ENCODE data around the gene DNAI2.

DNAI2 gene

DNA sequence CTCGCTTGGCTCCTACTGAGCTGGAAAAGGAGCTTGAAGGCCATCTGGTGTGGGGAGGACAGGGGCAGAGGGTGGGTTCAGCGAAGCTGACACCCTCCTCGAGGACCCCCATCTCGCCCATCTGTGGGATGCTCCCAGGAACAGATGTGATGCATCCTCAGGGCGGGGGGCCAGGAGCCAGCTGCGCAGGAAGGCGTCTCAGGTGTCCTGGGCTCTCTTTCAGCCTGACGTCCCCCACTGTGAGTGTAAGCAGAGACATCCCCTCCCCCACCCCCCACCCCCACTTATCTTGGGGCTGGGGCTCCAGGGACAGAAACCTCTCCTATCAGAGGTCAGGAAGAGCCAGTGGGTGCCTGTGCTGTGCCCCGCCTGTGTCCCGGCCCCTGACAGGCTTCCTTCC is 68.2 kb downstream of the DNAI2 start:
- no peak for DNase-seq

DNA sequence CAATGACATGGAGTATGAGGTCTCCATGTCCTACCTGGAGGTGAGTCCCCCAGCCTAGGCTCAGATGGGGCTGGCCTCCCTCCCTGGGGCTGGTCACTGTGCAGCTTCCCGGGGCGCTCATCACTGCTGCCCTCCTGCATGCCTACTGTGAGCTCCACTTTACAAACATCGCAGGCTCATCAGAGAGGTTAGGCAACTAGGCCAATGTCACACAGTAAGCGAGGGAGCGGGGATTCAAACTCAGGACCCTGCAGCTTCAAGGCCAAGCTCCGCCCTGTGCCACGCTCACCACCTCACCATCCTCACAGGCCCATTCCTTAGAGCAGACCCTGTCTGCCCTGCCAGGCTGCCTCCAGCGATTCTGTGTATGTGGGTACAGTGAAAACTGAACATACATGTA is 69.1 kb downstream of the DNAI2 start:
- no peak for DNase-seq

DNA sequence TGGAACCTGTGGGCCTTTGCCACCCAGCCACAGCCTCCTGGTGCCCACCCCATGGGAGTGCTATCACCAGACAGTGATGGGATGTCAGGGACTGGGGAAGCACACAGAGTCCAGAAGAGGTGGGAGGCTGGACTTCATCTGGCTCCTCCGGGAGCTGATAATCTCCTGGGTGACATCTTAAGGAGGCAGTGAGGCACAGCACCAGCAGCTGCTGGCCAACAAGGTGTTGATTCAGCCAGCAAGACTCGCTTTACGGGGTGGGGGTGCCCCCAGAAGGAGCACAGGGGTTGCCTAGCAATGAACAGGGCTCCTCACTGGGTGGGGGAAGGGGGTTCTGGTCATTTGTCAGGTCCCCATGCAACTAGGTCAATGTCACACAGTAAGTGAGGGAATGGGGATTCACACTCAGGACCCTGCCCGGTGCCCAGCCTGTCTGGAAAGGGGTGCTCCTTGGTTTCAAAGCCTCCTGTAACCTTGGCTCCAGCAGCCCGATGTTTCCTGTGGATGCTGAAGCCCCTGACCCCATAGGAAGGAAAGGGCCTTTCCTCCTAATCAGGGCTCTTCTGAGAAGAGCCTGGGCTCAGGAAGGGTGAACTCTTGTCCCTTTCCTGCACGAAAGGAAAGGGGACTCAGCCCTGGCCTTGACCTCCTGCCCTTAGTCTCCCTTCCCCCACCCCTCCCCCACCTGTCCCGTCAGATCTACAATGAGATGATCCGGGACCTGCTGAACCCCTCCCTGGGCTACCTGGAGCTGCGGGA is 69.7 kb downstream of the DNAI2 start:
- DNase-seq: no peak

DNA sequence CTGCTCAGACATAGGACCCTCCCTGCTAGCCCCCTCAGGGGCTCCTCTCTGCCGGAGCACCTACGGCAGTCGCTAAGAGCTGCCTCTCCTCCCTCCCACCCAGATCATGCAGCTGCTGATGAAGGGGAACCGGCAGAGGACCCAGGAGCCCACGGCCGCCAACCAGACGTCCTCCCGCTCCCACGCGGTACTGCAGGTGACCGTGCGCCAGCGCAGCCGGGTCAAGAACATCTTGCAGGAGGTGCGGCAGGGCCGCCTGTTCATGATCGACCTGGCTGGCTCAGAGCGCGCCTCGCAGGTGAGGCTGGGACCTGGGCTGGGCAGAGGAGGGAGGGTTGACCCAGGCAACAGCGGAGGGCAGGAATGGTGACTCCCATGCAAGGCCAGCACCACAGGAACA is 70.6 kb downstream of the DNAI2 start:
- no peak for DNase-seq

DNA sequence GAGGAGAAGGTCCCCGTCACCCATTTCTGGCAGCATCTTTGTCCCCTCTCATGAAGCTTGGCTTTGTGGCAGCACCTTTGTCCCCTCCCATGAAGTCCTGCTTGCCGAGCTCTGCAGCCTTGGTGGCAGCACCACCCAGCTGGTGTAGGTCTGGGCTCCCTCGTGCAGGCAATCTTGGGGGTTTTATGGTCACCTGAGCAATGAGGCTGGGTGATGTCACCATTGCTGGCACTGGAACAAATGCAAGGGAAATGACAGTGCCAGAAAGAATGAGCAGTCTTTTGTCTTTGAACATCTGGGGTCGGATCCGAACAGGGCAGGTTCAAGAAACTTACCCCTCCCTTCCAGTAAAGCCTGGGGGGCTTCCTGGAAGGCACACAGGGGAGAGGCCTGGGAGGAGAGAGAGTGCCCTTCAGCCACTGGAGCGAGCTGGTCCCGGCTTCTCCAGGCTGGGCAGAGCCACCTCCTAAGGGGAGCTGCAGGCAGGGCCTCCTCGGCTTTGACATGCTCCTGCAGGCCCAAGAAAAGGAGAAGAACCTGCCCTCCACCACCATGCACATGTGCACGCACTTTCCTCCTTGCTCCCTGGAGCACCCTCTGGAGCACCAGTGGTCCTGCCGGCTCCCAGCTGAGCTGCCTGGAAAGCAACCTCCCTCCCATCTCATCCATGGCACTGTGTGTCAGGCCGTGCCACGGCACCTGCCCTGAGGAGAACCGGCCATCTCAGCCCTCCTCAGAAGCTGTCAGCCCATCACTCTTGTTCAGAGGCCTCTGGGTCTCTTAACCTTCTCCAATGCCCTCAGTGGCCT is 71.6 kb downstream of the DNAI2 start:
- DNase-seq: no peak

DNA sequence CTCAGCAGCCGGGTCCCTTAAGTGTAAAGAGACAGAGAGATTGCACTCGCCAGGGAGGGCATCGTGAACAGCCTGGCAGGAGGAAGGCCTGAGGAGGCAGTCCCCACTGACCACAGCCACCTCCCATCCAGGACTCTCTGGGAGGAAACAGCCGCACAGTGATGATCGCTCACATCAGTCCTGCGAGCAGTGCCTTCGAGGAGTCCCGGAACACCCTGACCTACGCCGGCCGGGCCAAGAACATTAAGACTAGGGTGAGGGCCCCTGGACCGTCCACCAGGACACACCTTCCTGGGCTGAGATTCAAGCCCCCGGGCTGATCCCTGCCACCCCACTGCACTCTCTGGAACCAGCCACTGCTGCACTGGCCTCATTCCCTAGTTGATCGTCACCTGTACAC is 73.6 kb downstream of the DNAI2 start:
- no peak for DNase-seq

DNA sequence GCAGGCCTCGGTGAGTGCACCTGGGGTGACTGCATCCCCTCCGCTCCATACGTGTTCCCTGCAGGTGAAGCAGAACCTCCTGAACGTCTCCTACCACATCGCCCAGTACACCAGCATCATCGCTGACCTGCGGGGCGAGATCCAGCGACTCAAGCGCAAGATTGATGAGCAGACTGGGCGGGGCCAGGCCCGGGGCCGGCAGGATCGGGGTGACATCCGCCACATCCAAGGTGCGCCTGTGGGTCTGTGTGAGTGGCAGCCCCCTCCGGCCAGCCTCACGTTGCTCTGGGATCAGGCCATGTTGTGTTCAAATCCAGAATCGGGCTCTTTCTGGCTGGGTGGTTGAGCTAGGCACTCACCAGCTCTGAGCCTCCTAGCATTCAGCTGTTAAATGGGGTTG is 75.1 kb downstream of the DNAI2 start:
- no peak for DNase-seq

DNA sequence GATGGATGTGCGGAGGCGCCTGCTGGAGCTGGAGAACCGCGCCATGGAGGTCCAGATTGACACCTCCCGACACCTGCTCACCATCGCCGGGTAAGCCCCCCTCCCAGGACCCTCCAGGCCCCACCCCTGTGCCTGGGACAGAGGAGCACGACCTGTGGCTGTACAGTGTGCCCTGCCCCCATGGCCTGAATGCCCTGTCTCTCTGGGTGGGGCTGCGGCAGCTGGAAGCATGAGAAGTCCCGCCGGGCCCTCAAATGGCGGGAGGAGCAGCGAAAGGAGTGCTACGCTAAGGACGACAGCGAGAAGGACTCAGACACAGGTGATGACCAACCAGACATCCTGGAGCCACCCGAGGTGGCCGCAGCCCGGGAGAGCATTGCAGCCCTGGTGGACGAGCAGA is 76.5 kb downstream of the DNAI2 start:
- DNase-seq: no peak

DNA sequence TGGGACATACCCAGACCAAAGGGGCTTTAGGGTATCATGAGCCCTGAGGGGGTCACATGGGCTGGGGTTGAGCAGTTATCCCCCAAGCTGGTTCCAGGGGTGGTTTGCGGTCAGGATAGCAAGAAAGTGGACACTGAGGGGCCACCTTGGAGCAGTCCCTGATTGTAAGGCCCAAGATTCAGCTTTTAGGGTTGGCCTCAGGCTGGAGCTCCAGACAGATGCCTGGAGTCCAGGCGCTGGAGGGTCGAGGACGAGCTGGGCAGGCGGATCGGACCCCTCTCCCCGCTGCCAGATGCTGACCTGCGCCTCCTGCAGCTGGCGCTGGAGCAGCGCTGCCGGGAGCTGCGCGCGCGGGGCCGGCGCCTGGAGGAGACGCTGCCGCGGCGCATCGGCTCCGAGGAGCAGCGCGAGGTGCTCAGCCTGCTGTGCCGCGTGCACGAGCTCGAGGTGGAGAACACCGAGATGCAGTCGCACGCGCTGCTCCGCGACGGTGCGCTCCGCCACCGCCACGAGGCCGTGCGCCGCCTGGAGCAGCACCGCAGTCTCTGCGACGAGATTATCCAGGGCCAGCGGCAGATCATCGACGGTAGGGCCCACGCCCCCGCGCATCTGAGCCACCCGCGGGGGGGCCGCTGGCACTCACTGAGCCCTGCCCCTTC is 77.6 kb downstream of the DNAI2 start:
- no peak for DNase-seq

DNA sequence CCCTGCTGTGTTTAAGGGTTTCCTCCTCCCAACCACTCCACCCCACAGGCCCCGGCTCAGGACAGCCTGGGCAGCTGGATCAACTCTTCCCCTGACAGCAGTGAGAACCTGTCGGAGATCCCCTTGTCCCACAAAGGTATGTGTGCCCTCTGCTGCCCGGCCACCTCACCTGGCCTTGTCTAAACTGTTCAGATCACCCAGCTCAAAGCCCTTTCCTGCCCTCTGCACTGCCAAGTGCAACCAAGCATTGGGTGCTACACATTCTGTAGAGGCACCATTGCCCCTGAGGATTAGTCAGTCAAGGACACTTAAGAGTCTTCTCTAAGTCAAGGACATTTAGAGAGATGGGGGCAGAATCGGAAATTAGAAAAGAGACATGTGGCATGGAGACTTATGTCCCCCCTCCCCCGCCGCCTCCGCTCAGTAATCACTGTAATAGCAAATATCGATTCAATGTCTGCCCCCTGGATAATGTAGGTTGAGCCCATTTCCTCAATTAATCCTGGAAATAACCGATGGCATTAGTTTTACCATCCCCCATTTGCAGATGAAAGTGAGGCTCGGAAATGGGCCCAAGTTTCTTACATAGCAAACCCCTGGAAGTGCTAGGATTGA is 79.5 kb downstream of the DNAI2 start:
- DNase-seq: no peak

DNA sequence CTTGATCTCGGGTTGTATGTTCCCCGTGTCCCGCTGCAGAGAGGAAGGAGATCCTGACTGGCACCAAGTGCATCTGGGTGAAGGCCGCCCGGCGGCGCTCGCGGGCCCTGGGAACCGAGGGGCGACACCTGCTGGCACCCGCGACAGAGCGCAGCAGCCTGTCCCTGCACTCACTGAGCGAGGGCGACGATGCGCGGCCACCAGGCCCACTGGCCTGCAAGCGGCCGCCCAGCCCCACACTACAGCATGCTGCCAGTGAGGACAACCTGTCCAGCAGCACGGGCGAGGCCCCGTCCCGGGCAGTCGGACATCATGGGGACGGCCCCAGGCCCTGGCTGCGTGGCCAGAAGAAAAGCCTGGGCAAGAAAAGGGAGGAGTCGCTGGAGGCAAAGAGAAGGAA is 80.1 kb downstream of the DNAI2 start:
- no peak for DNase-seq

DNA sequence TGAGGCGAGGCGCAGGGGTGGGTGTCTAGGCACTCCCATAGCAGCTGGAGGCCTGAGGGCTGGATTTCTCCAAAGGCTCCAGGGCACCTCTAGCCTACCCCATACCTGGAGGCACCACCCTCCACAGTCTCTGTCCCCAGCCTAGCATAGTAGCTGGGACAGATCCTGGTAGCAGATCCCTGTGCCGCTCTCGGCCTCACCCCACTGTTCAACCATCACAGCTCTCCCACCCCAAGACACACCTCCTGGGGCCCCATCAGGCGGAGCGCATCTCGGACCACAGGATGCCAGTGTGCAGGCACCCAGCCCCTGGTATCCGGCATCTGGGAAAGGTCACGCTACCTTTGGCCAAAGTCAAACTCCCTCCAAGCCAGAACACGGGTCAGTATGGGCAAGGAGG is 80.5 kb downstream of the DNAI2 start:
- no peak for DNase-seq

DNA sequence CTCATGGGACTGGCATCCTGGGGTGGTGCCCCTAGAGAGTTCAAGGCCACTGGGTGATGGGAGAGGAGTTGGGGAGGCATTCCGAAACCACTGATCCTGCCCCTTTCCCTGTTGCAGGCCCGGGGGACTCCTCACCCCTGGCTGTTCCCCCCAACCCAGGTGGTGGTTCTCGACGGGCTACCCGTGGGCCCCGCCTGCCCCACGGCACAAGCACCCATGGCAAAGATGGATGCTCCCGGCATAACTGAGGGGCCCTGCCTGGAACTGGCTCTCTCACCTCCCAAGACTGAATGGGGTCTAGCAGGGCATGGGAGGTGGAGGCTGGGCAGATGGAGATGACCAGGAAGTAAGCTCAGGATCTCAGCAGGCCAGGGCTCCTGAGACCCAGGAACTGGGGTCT is 81.0 kb downstream of the DNAI2 start:
- DNase-seq: no peak

DNA sequence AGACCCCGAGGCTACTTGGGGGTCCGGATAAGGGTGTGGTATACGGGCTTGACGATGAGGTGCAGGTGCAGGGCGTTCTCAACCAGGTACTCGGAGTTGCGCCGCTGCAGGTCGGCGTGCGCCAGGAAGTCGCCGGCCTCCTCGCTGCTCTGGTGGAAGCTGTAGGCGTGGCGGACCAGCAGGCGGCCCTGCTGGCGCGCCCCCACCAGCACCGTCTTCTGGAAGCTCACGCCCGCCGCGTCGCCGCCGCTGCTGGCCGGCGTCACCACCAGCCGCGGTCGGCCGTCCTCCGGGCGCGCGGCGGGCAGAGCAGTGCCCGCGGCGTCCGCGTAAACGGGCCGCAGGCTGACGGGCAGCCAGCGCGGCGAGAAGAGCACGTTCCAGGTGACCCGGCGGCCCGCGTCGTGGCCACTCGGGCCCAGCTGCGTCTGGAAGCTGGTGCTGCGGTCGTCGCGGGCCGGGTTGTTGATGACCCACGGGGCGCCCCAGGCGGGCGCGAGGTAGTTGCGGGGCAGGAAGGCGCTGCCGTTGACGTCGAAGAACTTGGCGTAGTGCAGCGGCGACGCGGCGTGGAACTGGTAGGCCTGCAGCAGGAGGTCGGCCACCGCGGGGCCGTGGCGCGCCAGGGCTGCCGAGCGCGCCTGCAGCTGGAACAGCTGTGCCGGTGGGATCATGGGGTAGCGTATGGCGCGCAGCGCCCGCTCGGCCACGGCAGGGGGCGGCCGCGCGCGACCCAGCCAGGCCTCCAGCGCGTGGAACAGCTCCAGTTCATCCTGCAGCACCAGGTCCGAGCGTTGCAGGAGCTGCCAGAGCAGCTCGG is 82.8 kb downstream of the DNAI2 start:
- DNase-seq: no peak

DNA sequence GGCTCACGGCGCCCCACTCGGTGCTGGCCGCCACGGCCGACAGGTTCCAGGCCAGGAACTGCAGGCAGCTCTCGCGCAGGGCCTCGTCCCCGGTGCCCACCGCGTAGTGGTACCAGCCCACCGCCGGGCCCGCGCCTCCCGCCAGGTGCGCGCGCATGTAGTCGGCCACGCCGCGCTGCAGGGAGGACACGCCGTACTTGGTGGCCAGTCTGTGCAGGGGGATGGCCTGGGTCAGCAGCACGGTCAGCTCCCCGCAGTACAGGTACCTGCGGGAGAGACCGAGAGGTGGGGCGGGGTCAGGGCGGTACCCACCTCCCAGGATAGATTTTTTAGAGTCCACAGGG is 83.4 kb downstream of the DNAI2 start:
- no peak for DNase-seq

DNA sequence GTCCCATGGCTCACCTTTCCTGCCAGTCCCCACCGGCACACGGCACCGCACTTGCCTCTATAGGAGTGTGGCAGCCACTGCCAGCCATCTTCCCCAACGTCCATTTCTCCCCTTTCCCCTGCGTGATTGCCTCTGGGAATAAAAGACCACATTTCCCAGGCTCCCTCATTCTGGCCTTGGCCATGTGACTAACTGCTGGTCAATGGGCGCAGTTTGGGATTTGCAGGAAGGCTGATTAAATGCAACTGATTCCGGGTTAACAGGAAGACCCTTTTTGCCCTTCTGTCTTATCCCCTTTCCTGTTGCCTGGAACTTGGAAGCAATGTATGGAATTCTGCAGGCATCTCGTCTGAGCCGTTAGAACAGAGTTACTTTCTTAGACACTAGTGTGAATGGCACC is 84.7 kb downstream of the DNAI2 start:
- no peak for DNase-seq

DNA sequence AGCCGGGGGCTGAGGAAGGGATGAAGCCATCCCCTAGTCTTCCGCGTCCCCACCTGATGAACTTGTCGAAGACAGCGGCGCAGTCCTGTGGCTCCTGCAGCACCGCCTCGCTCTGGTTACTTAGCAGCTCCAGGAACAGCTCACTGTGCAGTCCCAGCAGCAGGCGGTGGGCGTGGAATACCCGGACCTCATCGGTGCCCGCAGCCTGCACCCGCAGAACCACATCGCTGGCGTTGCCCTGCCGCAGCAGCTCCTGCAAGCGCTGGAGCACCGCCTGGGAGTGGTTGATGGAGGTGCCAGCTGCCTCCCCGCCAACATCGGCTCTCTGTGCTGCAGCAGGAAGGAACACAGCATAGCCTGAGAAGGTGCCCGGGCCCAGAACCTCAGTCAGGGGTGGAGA is 85.9 kb downstream of the DNAI2 start:
- DNase-seq: no peak

DNA sequence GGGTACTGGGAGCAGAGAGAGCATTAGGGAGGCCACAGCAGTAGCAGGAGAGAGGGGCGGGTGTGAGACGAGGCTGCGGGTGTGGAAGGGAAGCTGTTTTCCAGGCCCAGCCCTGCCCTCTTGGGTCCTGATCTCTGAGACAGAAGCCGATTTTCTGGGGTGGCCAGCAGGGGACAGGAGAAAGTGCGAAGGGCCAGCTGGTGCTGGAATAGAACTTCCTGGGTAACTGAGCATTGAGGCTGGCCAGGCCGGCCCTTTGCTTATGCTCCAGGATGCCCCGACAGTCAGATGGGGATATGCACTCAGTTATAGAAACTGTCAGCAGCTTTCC is 86.8 kb downstream of the DNAI2 start:
- no peak for DNase-seq

DNA sequence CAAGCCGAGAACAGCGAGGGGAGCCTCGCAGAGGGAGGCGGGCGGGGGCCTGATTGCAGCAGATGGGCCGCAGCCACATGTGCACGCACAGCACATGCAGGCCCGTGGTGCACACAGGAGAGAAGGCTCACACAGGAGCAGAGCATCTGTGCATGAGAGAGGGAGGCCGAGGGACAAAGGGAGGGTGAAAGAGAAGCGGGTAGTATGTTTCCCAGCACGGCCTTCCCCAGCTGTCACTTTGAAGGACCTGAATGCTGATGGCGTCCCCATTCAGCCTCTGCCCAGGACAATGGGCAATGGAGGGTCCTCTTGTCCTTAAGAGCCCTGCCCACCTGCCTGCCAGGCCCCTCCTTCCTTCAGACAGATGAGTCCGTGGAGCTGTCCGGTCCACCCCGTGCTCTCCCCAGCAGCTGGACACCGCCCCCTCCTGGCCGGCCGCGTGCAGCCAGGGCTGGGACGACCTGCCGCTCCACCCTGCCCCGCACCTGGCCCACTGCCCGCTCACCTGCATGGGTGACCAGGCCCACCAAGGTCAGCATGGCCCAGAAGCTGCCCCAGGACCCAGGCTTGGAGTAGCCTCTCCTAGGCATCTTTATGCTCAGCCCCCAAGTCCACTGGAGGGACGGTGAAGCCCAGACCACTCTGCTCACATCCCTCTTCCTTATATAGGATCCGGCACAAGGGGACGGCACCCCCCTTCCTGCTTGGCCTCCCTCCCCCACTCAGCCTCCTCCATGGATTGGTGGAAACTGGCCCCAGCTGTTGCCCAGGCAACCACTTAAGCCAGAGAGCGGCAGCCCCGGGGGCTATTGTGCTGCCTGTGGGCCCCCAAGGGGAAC is 87.4 kb downstream of the DNAI2 start, which contains the start of gene BTBD17:
Gene BTBD17 (minus strand): TSS at position 639 of the 839 bp plus-strand sequence. CDS start 49 bp downstream, at position 590.
- DNase-seq: peak; percentile 80

DNA sequence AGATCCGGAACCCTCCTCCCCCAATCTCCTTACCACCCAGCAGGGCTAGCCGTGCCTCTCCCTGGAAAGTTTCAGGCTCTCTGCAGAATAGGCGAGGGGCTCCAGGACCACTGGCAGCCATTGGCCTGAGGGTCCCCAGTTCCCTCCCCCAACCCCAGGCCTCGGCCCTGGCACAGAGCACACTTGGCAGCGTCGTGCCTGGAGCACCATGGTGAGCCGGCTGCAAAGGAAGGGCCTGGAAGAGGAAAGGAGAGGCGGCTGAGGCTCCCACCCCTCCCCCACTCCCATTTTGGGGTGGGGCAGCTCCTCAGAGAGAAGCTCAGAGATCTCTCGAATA is 88.0 kb downstream of the DNAI2 start:
- peak; percentile 50 for DNase-seq

DNA sequence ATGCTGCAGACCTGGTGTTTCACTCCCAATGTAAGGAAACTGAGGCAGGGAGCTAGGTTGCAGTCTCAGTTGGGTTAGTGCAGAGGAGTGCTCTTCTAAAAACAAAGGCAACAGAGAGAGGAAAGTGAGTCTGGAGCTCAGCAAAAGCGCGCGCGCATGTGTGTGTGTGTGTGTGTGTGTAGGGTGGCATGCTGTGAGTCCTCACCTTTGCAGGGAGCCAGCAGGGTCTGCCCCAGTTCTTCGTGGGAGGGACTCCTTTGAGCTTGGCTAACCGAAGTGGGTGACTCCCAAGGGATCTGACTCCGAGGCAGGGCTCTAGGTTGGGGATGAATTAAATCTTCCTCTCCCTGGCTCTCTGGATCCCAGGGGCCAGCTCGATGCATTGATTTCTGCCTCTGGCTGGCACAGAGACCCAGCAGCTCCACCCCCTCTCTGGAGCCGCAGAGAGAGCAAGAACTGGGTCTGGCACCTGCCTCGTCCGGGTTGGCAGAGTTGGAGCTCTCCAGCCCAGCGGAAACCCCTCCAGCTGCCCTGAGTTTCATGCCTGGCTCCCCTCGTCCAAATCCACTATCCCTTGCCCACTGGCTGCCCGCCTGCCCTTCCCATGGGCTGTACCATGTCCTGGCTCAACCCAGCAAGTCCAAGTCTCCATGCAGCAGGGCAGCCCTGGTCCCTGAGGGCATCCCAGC is 88.9 kb downstream of the DNAI2 start:
- no peak for DNase-seq
